Calu3 (cell line): ENCODE results near the gene RANBP3. TPM values are rescaled to one million over a fixed set of nuclear protein-coding genes. Genes with fewer than 3 reads are reported as not detected.

Experiments
- BruUV-seq: library from RNA; stranded (reverse); fragments of 400-500 nt; replicated peaks from 2 replicates; lab custom pipeline; 2021; lab: Mats Ljungman, UMichigan
- CTCF ChIA-PET: fragments of 300-600 bp; sonication (Branson Sonifier 250); formaldehyde crosslinking; loops from one replicate; lab custom pipeline; 2022; ENCODE audit warnings: antibody characterized with exemption; lab: Charles Lee
- DNase-seq: peaks from one replicate; pipeline ENCODE4 v3.0.0; 2022
- H3K27ac Mint-ChIP-seq: one replicate; pipeline ENCODE4 v1.8.0; 2022; ENCODE audit warnings: mixed read lengths; ENCODE audit not compliant: unreplicated experiment
- H3K27me3 Mint-ChIP-seq: one replicate; pipeline ENCODE4 v1.8.0; 2022; ENCODE audit warnings: mixed read lengths; ENCODE audit not compliant: unreplicated experiment
- H3K36me3 Mint-ChIP-seq: one replicate; pipeline ENCODE4 v1.8.0; 2022; ENCODE audit warnings: mild to moderate bottlenecking, moderate library complexity, mixed read lengths; ENCODE audit not compliant: insufficient read depth, unreplicated experiment
- H3K4me1 Mint-ChIP-seq: one replicate; pipeline ENCODE4 v1.8.0; 2022; ENCODE audit warnings: mild to moderate bottlenecking, low read depth, mixed read lengths; ENCODE audit not compliant: unreplicated experiment
- H3K4me3 Mint-ChIP-seq: one replicate; pipeline ENCODE4 v1.8.0; 2022; ENCODE audit warnings: mild to moderate bottlenecking, low read depth, moderate library complexity, mixed read lengths; ENCODE audit not compliant: unreplicated experiment
- H3K9me3 Mint-ChIP-seq: one replicate; pipeline ENCODE4 v1.8.0; 2022; ENCODE audit warnings: low read depth, mixed read lengths; ENCODE audit not compliant: unreplicated experiment
- intact Hi-C: fragments of 100-400 bp; cut with micrococcal nuclease; formaldehyde crosslinking; loops from one replicate; pipeline ENCODE4 v1.10.0; 2022; ENCODE audit not compliant: unreplicated experiment
- total RNA-seq: library from RNA; stranded (reverse); gene quantifications from 2 replicates; pipeline ENCODE4 v1.2.3, GENCODE V29; 2022
- TF ChIP-seq, protein P1 (sequence below): fragments of 200-600 bp; IDR thresholded peaks from one replicate; pipeline ENCODE4 v1.8.0; 2022; ENCODE audit warnings: antibody characterized with exemption; ENCODE audit not compliant: unreplicated experiment

Gene RANBP3
- total RNA-seq, 1 experiment from 2014 or later, result 58.4 TPM

DNA sequence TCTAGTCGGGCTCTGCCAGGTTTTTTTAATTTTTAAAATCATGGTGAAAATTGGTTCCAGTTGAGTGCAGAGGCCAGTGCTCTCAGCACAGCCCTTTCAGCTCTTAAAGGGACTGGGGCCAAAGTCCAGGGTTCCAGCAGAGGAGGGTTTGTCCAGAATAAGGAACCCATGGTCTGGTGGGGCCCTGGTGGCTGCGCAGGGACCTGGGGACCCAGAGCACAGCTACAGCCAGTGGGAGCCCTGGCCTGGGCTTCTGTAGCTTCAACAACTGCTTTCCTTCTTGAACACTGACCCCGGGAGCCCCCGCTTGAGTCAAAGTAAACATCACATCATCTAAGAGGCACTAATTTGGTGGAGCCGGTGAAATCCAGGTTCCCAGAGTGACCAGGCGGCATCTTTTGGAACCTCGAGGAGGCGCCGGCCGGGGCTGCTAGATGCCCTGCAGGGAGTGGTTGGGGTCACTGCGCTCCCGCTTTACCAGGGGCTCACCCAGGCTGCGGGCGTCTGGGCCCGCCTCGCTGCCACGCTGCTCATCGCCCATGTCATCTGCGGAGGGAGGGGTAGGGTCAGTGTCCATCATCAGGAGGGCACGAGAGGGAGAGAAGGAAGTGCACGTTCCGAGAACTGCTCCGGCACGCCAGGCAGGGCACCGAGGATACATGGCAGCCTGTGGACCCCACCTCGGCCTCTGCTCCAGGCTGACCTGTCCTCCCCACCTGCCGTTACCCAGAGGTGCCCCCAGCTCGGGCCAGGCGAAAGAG, 16.6 kb upstream of the RANBP3 start:
- CTCF ChIA-PET, result no interaction called here
- Mint-ChIP-seq H3K4me3 (no peak overlapping the region), H3K27me3 (no peaks in the 10 kb centered on the region), H3K9me3 (no peaks in the 10 kb centered on the region), H3K36me3 (peaks cover 3% of the 10 kb centered on the region), H3K4me1 (no peaks in the 10 kb centered on the region), H3K27ac (no peak overlapping the region)
- DNase-seq, result no peak
- TF ChIP-seq, protein P1, sequence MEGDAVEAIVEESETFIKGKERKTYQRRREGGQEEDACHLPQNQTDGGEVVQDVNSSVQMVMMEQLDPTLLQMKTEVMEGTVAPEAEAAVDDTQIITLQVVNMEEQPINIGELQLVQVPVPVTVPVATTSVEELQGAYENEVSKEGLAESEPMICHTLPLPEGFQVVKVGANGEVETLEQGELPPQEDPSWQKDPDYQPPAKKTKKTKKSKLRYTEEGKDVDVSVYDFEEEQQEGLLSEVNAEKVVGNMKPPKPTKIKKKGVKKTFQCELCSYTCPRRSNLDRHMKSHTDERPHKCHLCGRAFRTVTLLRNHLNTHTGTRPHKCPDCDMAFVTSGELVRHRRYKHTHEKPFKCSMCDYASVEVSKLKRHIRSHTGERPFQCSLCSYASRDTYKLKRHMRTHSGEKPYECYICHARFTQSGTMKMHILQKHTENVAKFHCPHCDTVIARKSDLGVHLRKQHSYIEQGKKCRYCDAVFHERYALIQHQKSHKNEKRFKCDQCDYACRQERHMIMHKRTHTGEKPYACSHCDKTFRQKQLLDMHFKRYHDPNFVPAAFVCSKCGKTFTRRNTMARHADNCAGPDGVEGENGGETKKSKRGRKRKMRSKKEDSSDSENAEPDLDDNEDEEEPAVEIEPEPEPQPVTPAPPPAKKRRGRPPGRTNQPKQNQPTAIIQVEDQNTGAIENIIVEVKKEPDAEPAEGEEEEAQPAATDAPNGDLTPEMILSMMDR, result no peak
- intact Hi-C loops, result no loop called here
- BruUV-seq, result no TSS peak

DNA sequence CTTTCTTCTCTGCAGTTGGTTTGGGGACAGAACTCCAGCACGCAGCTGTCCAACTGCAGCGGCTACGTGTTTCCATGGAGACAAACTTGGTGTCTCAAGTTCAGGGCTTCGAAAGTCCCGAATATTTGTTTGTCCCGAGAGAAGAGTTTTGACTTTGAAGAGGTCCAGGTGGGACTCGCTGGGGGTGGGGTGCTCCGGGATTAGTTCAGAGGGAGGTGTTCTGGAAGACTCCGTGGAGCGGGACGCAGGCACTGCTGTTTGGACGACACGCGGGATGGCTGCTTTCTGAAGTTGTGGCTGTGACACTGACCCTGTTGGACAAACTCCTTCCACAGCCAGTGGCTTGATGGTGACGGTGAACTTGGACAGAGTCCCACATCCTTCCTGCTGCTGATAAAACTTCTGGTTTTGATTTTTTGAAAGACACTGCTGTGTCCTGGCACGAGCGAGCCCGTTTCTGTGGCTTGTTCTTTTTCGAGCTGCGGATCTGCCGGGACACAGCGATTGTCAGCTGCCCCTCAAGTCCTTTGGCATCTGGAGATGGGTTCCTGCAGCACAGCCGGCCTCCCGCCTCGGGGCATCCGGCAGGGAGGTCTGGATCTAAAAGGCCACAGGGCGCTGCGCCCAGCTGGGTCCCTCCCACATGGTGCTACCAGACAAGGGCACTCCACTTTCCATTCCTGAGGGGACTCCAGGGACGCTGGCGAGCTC, 15.9 kb upstream of the RANBP3 start:
- no peaks in the 10 kb centered on the region for H3K9me3 Mint-ChIP-seq
- BruUV-seq, result no TSS peak
- no peak overlapping the region for H3K27ac Mint-ChIP-seq
- H3K4me1 Mint-ChIP-seq, result no peaks in the 10 kb centered on the region
- H3K4me3 Mint-ChIP-seq, result no peak overlapping the region
- no peak for DNase-seq
- TF ChIP-seq, protein P1, result no peak
- H3K36me3 Mint-ChIP-seq, result peaks cover 6% of the 10 kb centered on the region
- no peaks in the 10 kb centered on the region for H3K27me3 Mint-ChIP-seq
- intact Hi-C loops, result no loop called here
- CTCF ChIA-PET, result no interaction called here

DNA sequence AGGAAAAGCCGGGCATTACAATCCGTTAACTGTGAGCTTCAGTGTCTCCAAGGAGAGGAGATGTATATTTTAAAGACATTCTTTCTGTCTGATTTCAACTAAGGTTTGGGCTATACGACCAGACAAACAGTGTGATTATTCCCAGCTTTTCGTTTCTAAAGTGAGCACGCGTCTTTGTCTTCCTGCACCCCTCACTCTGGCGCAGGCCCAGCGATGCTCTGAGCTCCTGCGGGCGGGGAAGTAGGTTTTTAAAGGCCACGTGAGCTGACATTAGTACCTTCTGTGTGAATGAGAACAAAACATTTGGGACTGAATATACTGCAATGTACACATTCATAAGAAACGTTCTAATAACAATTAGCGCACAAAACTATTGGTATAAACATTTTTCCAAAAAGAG, 15.3 kb upstream of the RANBP3 start:
- H3K4me3 Mint-ChIP-seq, result no peak overlapping the region
- no TSS peak for BruUV-seq
- H3K27me3 Mint-ChIP-seq, result no peaks in the 10 kb centered on the region
- H3K9me3 Mint-ChIP-seq, result no peaks in the 10 kb centered on the region
- DNase-seq, result no peak
- TF ChIP-seq, protein P1, result no peak
- H3K27ac Mint-ChIP-seq, result no peak overlapping the region
- H3K4me1 Mint-ChIP-seq, result no peaks in the 10 kb centered on the region
- H3K36me3 Mint-ChIP-seq, result peaks cover 6% of the 10 kb centered on the region
- intact Hi-C loops, result no loop called here
- CTCF ChIA-PET, result no interaction called here

DNA sequence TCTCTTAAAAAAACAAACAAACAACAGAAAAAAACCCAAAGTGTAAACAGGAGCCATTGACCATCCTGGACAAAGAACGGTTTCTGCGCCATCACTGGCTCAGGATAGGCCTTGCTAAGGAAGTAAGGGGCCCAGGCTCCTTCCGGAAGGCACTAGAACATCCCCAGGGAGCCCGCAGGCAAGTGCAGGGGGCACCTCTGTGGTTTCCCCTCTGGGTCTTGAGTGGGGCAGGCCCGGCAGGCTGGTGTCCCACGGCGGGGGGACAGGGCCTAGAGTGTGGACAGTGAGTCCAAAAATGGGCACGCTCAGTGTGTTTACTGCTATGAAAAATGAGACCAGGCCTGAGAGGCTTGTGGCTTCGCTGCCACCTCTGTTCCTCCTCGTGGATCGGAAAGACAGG, 14.8 kb upstream of the RANBP3 start:
- TF ChIP-seq, protein P1, result no peak
- no peak for DNase-seq
- H3K27ac Mint-ChIP-seq, result no peak overlapping the region
- no peak overlapping the region for H3K4me3 Mint-ChIP-seq
- H3K36me3 Mint-ChIP-seq, result peaks cover 6% of the 10 kb centered on the region
- no peaks in the 10 kb centered on the region for H3K9me3 Mint-ChIP-seq
- no peaks in the 10 kb centered on the region for H3K27me3 Mint-ChIP-seq
- intact Hi-C loops, result no loop called here
- H3K4me1 Mint-ChIP-seq, result no peaks in the 10 kb centered on the region
- no TSS peak for BruUV-seq
- CTCF ChIA-PET, result no interaction called here
